Subcutaneous adipose tissue (tissue), 4 donors: ENCODE measurements around the gene VTI1B. TPM values are rescaled to one million over a fixed set of nuclear protein-coding genes. Genes with fewer than 3 reads are reported as not detected.

Experiments used
- CTCF ChIP-seq: fragments of 450-650 bp; IDR thresholded peaks from one replicate; pipeline ENCODE4 v1.5.1; 2016; ENCODE audit warnings: low read depth, mild to moderate bottlenecking, control low read depth, antibody characterized with exemption, moderate library complexity
- total RNA-seq, 4 donors: library from RNA; depleted of rRNA; stranded (reverse); fragments of >200 nt; gene quantifications; one replicate each; pipeline ENCODE4 v1.1.0, GENCODE V29; 2016

Gene VTI1B
- total RNA-seq, 4 donors from 2014 or later, result 97.6 to 218 (median 144) TPM

GRCh38 chr14:67694791-67695393, 20.5 kb upstream of the VTI1B start:
- TF ChIP-seq CTCF, result no peak

GRCh38 chr14:67690011-67690410, 15.6 kb upstream of the VTI1B start:
- no peak for TF ChIP-seq CTCF

- no peak for TF ChIP-seq CTCF
Observed at GRCh38 chr14:67683842-67684241, 9.4 kb upstream of the VTI1B start.

- no peak for TF ChIP-seq CTCF
Observed at GRCh38 chr14:67680941-67681340, 6.5 kb upstream of the VTI1B start.

- no peak for TF ChIP-seq CTCF
Observed at GRCh38 chr14:67680121-67680602, 5.7 kb upstream of the VTI1B start.

GRCh38 chr14:67679006-67679405, 4.6 kb upstream of the VTI1B start:
- no peak for TF ChIP-seq CTCF

GRCh38 chr14:67675219-67675582, 769 bp upstream of the VTI1B start:
- TF ChIP-seq CTCF, result no peak
